GM18870 (cell line): ENCODE data around the gene CLPSL2.
"Not testable (repeated sequence)": the region's sequence is repeated elsewhere in the genome, so short reads cannot be mapped to it uniquely, and the experiment has no call there.

ENCODE experiments used
- ATAC-seq: cut with Tn5 transposase; IDR thresholded peaks from one replicate; pipeline ENCODE4 v1.9.1; 2021; ENCODE audit warnings: moderate library complexity; ENCODE audit not compliant: unreplicated experiment

CLPSL2 gene

GRCh38 chr6:35776364-35777215 is at the start of gene CLPSL2:
Gene CLPSL2, plus strand, starts transcription at chr6:35776598. Its CDS starts 21 bp downstream, at chr6:35776619.
- ATAC-seq = no peak

GRCh38 chr6:35727231-35727934 is 49.0 kb upstream of the CLPSL2 start:
- no peak for ATAC-seq

- ATAC-seq = no peak
Observed at GRCh38 chr6:35727935-35728682, 48.3 kb upstream of the CLPSL2 start.

- ATAC-seq = no peak
Observed at GRCh38 chr6:35728683-35729678, 47.4 kb upstream of the CLPSL2 start.

GRCh38 chr6:35729722-35730121 is 46.7 kb upstream of the CLPSL2 start:
- no peak for ATAC-seq

- ATAC-seq = no peak
Observed at GRCh38 chr6:35730745-35731413, 45.5 kb upstream of the CLPSL2 start.

- no peak for ATAC-seq
Observed at GRCh38 chr6:35731414-35731735, 45.0 kb upstream of the CLPSL2 start.

- no peak for ATAC-seq
Observed at GRCh38 chr6:35731736-35732532, 44.5 kb upstream of the CLPSL2 start.

GRCh38 chr6:35733633-35734032 is 42.8 kb upstream of the CLPSL2 start:
- ATAC-seq = no peak

- ATAC-seq = not testable (repeated sequence)
Observed at GRCh38 chr6:35734319-35734718, 42.1 kb upstream of the CLPSL2 start.

GRCh38 chr6:35735452-35735851 is 40.9 kb upstream of the CLPSL2 start:
- no peak for ATAC-seq

GRCh38 chr6:35736253-35736894 is 40.0 kb upstream of the CLPSL2 start:
- ATAC-seq = no peak

GRCh38 chr6:35736982-35737412 is 39.4 kb upstream of the CLPSL2 start, which contains the start of gene ARMC12:
Gene ARMC12, plus strand, starts transcription at chr6:35737032. Its CDS starts 77 bp downstream, at chr6:35737109.
- no peak for ATAC-seq

GRCh38 chr6:35737413-35738211 is 38.8 kb upstream of the CLPSL2 start:
- ATAC-seq = no peak

GRCh38 chr6:35739645-35740524 is 36.5 kb upstream of the CLPSL2 start:
- no peak for ATAC-seq

- no peak for ATAC-seq
Observed at GRCh38 chr6:35742842-35743241, 33.6 kb upstream of the CLPSL2 start.

GRCh38 chr6:35745509-35745908 is 30.9 kb upstream of the CLPSL2 start:
- no peak for ATAC-seq
